Erythroblast (primary cell): ENCODE results near the gene PSAT1.

ENCODE experiments used
- GATA1 ChIP-seq: IDR thresholded peaks from 2 replicates; pipeline ENCODE4 v1.6.1; 2011; ENCODE audit warnings: low read depth, mild to moderate bottlenecking, control low read depth, low read length, moderate library complexity
- POLR2A ChIP-seq: IDR thresholded peaks from 2 replicates; pipeline ENCODE4 v1.6.1; 2011; ENCODE audit warnings: mild to moderate bottlenecking, low read length

GRCh38 chr9:78249542-78249941 is 47.4 kb upstream of the PSAT1 start:
- TF ChIP-seq POLR2A (no peak), GATA1 (no peak)
